ENCODE results near the gene SULT1C4. TPM values are rescaled to one million over a fixed set of nuclear protein-coding genes. Genes with fewer than 3 reads are reported as not detected.

SULT1C4 gene
- total RNA-seq, 1 experiment from 2014 or later = not detected

GRCh38 chr2:108365656-108366055 lies 12.1 kb upstream of the SULT1C4 start:
- in situ Hi-C loops (cut with HindIII; ENCODE audit: low pct_unique_long_range_greater_than_20kb, low sequenced_read_pairs) = no loop called here
- no peak for DNase-seq (ENCODE audit: low read depth, low spot score)

GRCh38 chr2:108367014-108367413 lies 10.7 kb upstream of the SULT1C4 start:
- no peak for DNase-seq (ENCODE audit: low read depth, low spot score)
- in situ Hi-C loops (cut with HindIII; ENCODE audit: low pct_unique_long_range_greater_than_20kb, low sequenced_read_pairs) = no loop called here

GRCh38 chr2:108367561-108368175 lies 10.1 kb upstream of the SULT1C4 start:
- in situ Hi-C loops (cut with HindIII; ENCODE audit: low pct_unique_long_range_greater_than_20kb, low sequenced_read_pairs) = no loop called here
- no peak for DNase-seq (ENCODE audit: low read depth, low spot score)

- in situ Hi-C loops (cut with HindIII; ENCODE audit: low pct_unique_long_range_greater_than_20kb, low sequenced_read_pairs) = no loop called here
- DNase-seq (ENCODE audit: low read depth, low spot score) = no peak
These were observed 8.6 kb upstream of the SULT1C4 start for GRCh38 chr2:108369153-108369552.

GRCh38 chr2:108370080-108370479 lies 7.7 kb upstream of the SULT1C4 start:
- DNase-seq (ENCODE audit: low read depth, low spot score) = no peak
- in situ Hi-C loops (cut with HindIII; ENCODE audit: low pct_unique_long_range_greater_than_20kb, low sequenced_read_pairs) = no loop called here

- DNase-seq (ENCODE audit: low read depth, low spot score) = no peak
- in situ Hi-C loops (cut with HindIII; ENCODE audit: low pct_unique_long_range_greater_than_20kb, low sequenced_read_pairs) = no loop called here
These were observed 980 bp upstream of the SULT1C4 start for GRCh38 chr2:108376774-108377173.

- in situ Hi-C loops (cut with HindIII; ENCODE audit: low pct_unique_long_range_greater_than_20kb, low sequenced_read_pairs) = no loop called here
- no peak for DNase-seq (ENCODE audit: low read depth, low spot score)
These were observed 353 bp upstream of the SULT1C4 start for GRCh38 chr2:108377401-108377800.

GRCh38 chr2:108378851-108379250 lies 1.1 kb downstream of the SULT1C4 start:
- in situ Hi-C loops (cut with HindIII; ENCODE audit: low pct_unique_long_range_greater_than_20kb, low sequenced_read_pairs) = no loop called here
- DNase-seq (ENCODE audit: low read depth, low spot score) = no peak

- DNase-seq (ENCODE audit: low read depth, low spot score) = no peak
- in situ Hi-C loops (cut with HindIII; ENCODE audit: low pct_unique_long_range_greater_than_20kb, low sequenced_read_pairs) = no loop called here
These were observed 4.4 kb downstream of the SULT1C4 start for GRCh38 chr2:108382196-108382595.

- in situ Hi-C loops (cut with HindIII; ENCODE audit: low pct_unique_long_range_greater_than_20kb, low sequenced_read_pairs) = no loop called here
- peak; percentile 36 for DNase-seq (ENCODE audit: low read depth, low spot score)
These were observed 5.5 kb downstream of the SULT1C4 start for GRCh38 chr2:108383146-108383830.

GRCh38 chr2:108384662-108385393 lies 7.1 kb downstream of the SULT1C4 start:
- no peak for DNase-seq (ENCODE audit: low read depth, low spot score)
- in situ Hi-C loops (cut with HindIII; ENCODE audit: low pct_unique_long_range_greater_than_20kb, low sequenced_read_pairs) = no loop called here

GRCh38 chr2:108385411-108386071 lies 7.8 kb downstream of the SULT1C4 start:
- in situ Hi-C loops (cut with HindIII; ENCODE audit: low pct_unique_long_range_greater_than_20kb, low sequenced_read_pairs) = no loop called here
- no peak for DNase-seq (ENCODE audit: low read depth, low spot score)

GRCh38 chr2:108388045-108388444 lies 10.3 kb downstream of the SULT1C4 start:
- in situ Hi-C loops (cut with HindIII; ENCODE audit: low pct_unique_long_range_greater_than_20kb, low sequenced_read_pairs) = no loop called here
- DNase-seq (ENCODE audit: low read depth, low spot score) = no peak

GRCh38 chr2:108390340-108390739 lies 12.6 kb downstream of the SULT1C4 start:
- no peak for DNase-seq (ENCODE audit: low read depth, low spot score)
- in situ Hi-C loops (cut with HindIII; ENCODE audit: low pct_unique_long_range_greater_than_20kb, low sequenced_read_pairs) = no loop called here

GRCh38 chr2:108392029-108392428 lies 14.3 kb downstream of the SULT1C4 start:
- peak; percentile 57 for DNase-seq (ENCODE audit: low read depth, low spot score)
- in situ Hi-C loops (cut with HindIII; ENCODE audit: low pct_unique_long_range_greater_than_20kb, low sequenced_read_pairs) = no loop called here

- DNase-seq (ENCODE audit: low read depth, low spot score) = peak; percentile 26
- in situ Hi-C loops (cut with HindIII; ENCODE audit: low pct_unique_long_range_greater_than_20kb, low sequenced_read_pairs) = no loop called here
These were observed 15.4 kb downstream of the SULT1C4 start for GRCh38 chr2:108393197-108393596.

GRCh38 chr2:108395155-108395554 lies 17.4 kb downstream of the SULT1C4 start:
- in situ Hi-C loops (cut with HindIII; ENCODE audit: low pct_unique_long_range_greater_than_20kb, low sequenced_read_pairs) = no loop called here
- no peak for DNase-seq (ENCODE audit: low read depth, low spot score)

- peak; percentile 59 for DNase-seq (ENCODE audit: low read depth, low spot score)
- in situ Hi-C loops (cut with HindIII; ENCODE audit: low pct_unique_long_range_greater_than_20kb, low sequenced_read_pairs) = no loop called here
These were observed 19.1 kb downstream of the SULT1C4 start for GRCh38 chr2:108396845-108397244.
